Stimulated activated CD4-positive, alpha-beta T cell treated with anti-CD3 and anti-CD28 coated beads, TNF-alpha, amount 100 ng/mL, for 1 hour (primary cell): Measurements from ENCODE around the gene ADH7.
"Not testable (repeated sequence)": the region's sequence is repeated elsewhere in the genome, so short reads cannot be mapped to it uniquely, and the experiment has no call there.

ENCODE experiments used
- DNase-seq, 3 donors: peaks; one replicate each; pipeline ENCODE4 v3.0.0-alpha.2; 2020; ENCODE audit warnings: low read depth in 3 of 3, low spot score in 1 of 3

ADH7 gene

GRCh38 chr4:99417125-99417524, 18.0 kb downstream of the ADH7 start:
- no peak for DNase-seq

GRCh38 chr4:99415762-99416161, 19.4 kb downstream of the ADH7 start:
- DNase-seq = not testable (repeated sequence)

GRCh38 chr4:99414902-99415301, 20.2 kb downstream of the ADH7 start:
- DNase-seq = not testable (repeated sequence)

GRCh38 chr4:99414401-99414800, 20.7 kb downstream of the ADH7 start:
- no peak for DNase-seq

GRCh38 chr4:99413140-99413539, 22.0 kb downstream of the ADH7 start:
- DNase-seq = no peak

- DNase-seq = no peak
Observed at GRCh38 chr4:99411041-99411440, 24.1 kb downstream of the ADH7 start.

GRCh38 chr4:99410075-99410474, 25.1 kb downstream of the ADH7 start:
- no peak for DNase-seq

- DNase-seq = no peak
Observed at GRCh38 chr4:99408346-99408745, 26.8 kb downstream of the ADH7 start.

GRCh38 chr4:99405433-99406115, 29.6 kb downstream of the ADH7 start:
- peak; percentile 10 to 32 (median 21) for DNase-seq

GRCh38 chr4:99404595-99405287, 30.4 kb downstream of the ADH7 start:
- no peak for DNase-seq

- no peak for DNase-seq
Observed at GRCh38 chr4:99403380-99404184, 31.6 kb downstream of the ADH7 start.

GRCh38 chr4:99402765-99403164, 32.4 kb downstream of the ADH7 start:
- no peak for DNase-seq

- DNase-seq = no peak
Observed at GRCh38 chr4:99400831-99401230, 34.3 kb downstream of the ADH7 start.

- DNase-seq = no peak
Observed at GRCh38 chr4:99399017-99399416, 36.1 kb downstream of the ADH7 start.

- no peak for DNase-seq
Observed at GRCh38 chr4:99395595-99396364, 39.4 kb downstream of the ADH7 start.

GRCh38 chr4:99394896-99395295, 40.2 kb downstream of the ADH7 start:
- no peak for DNase-seq

GRCh38 chr4:99390055-99390454, 45.1 kb downstream of the ADH7 start:
- DNase-seq = no peak

- no peak for DNase-seq
Observed at GRCh38 chr4:99389606-99390005, 45.5 kb downstream of the ADH7 start.

- DNase-seq = no peak
Observed at GRCh38 chr4:99383833-99384392, 51.2 kb downstream of the ADH7 start.

GRCh38 chr4:99383399-99383798, 51.7 kb downstream of the ADH7 start:
- DNase-seq = no peak
